CD4-positive, alpha-beta memory T cell (primary cell): ENCODE measurements around the gene UBE2D3. TPM values are rescaled to one million over a fixed set of nuclear protein-coding genes. Genes with fewer than 3 reads are reported as not detected.
"Not testable (repeated sequence)": the region's sequence is repeated elsewhere in the genome, so short reads cannot be mapped to it uniquely, and the experiment has no call there.

ENCODE experiments used
- CTCF ChIA-PET: fragments of 350-600 bp; sonication (Branson Sonifier 250); formaldehyde crosslinking; loops from one replicate; lab custom pipeline; 2021; ENCODE audit warnings: inconsistent platforms; ENCODE audit not compliant: partially characterized antibody; lab: Charles Lee
- POLR2A ChIA-PET: fragments of 350-600 bp; sonication (Branson Sonifier 250); formaldehyde crosslinking; loops from one replicate; lab custom pipeline; 2021; ENCODE audit not compliant: partially characterized antibody; lab: Charles Lee
- DNase-seq, 5 donors: peaks; one replicate each; pipeline versions ENCODE4 v3.0.0 to v3.0.0-alpha.2; 2020 to 2022; ENCODE audit warnings: mixed read lengths in 1 of 5
- H3K27ac ChIP-seq: one replicate; pipeline ENCODE4 v1.7.0; 2013; ENCODE audit warnings: low read depth, low read length
- H3K27me3 ChIP-seq: 2 replicates; pipeline ENCODE4 v1.7.0; 2013; ENCODE audit warnings: mild to moderate bottlenecking, low read length, moderate library complexity; ENCODE audit not compliant: insufficient read depth
- H3K36me3 ChIP-seq: 2 replicates; pipeline ENCODE4 v1.7.0; 2013; ENCODE audit warnings: mild to moderate bottlenecking, low read length, moderate library complexity; ENCODE audit not compliant: insufficient read depth
- H3K4me1 ChIP-seq: 2 replicates; pipeline ENCODE4 v1.7.0; 2013; ENCODE audit warnings: mild to moderate bottlenecking, low read length, moderate library complexity; ENCODE audit not compliant: insufficient read depth
- H3K4me3 ChIP-seq, 2 donors: one replicate each; pipeline ENCODE4 v1.7.0; 2013; ENCODE audit warnings: low read length in 2 of 2, mild to moderate bottlenecking in 1 of 2
- H3K9me3 ChIP-seq, 2 donors: one replicate each; pipeline ENCODE4 v1.7.0; 2013; ENCODE audit warnings: low read length in 2 of 2, control low read depth in 1 of 2; ENCODE audit not compliant: control insufficient read depth in 1 of 2
- H3K27ac Mint-ChIP-seq, 7 donors: one replicate each; pipeline ENCODE4 v1.8.0; 2020 to 2021; ENCODE audit warnings: mixed read lengths in 7 of 7, mild to moderate bottlenecking in 6 of 7, inconsistent platforms in 3 of 7, moderate library complexity in 3 of 7
- H3K27me3 Mint-ChIP-seq, 2 donors: one replicate each; pipeline ENCODE4 v1.8.0; 2020 to 2021; ENCODE audit warnings: mixed read lengths in 2 of 2
- H3K36me3 Mint-ChIP-seq, 2 donors: one replicate each; pipeline ENCODE4 v1.8.0; 2020 to 2021; ENCODE audit warnings: mixed read lengths in 2 of 2, inconsistent platforms in 1 of 2, mild to moderate bottlenecking in 1 of 2
- H3K4me1 Mint-ChIP-seq, 4 donors: one replicate each; pipeline ENCODE4 v1.8.0; 2020 to 2021; ENCODE audit warnings: mixed read lengths in 4 of 4, mild to moderate bottlenecking in 1 of 4
- H3K4me3 Mint-ChIP-seq, 8 donors: one replicate each; pipeline ENCODE4 v1.8.0; 2020 to 2021; ENCODE audit warnings: mixed read lengths in 8 of 8, mild to moderate bottlenecking in 7 of 8, moderate library complexity in 6 of 8, inconsistent platforms in 3 of 8
- H3K9me3 Mint-ChIP-seq, 8 donors: one replicate each; pipeline ENCODE4 v1.8.0; 2020 to 2021; ENCODE audit warnings: mixed read lengths in 8 of 8, mild to moderate bottlenecking in 5 of 8, inconsistent platforms in 3 of 8, moderate library complexity in 1 of 8
- intact Hi-C: fragments of 100-400 bp; cut with micrococcal nuclease; formaldehyde crosslinking; loops from one replicate; pipeline ENCODE4 v1.15.1; 2023
- polyA plus RNA-seq, 2 donors: library from polyadenylated mRNA; unstranded; fragments of 300-500 nt; fragmentation: Illumina TruSeq; gene quantifications; one replicate each; pipeline ENCODE4 v1.2.3, GENCODE V29; 2021
- total RNA-seq, 2 experiments: library from RNA; stranded (reverse); gene quantifications; one replicate each; pipeline ENCODE4 v1.2.3, GENCODE V29; 2021

Gene UBE2D3
- total and polyA plus RNA-seq, 4 experiments from 2014 or later = 337 to 768 (median 406) TPM

- POLR2A ChIA-PET = interaction anchor here (0.6 to 15.4 kb wide), 17 partner anchors 11 to 480 kb away, joined by 3 to 409 read pairs (median 10); partner anchors contain the start of genes CISD2, MANBA and SLC39A8
- peaks cover 59% of the 10 kb centered on the region for H3K4me1 ChIP-seq
- Mint-ChIP-seq H3K4me1 (peaks cover 37 to 54% (median 38%) of the 10 kb centered on the region in 4 donors), H3K36me3 (peaks cover 11 to 29% of the 10 kb centered on the region in 2 donors), H3K27me3 (peaks cover 0 to 2% of the 10 kb centered on the region in 2 donors), H3K9me3 (peaks cover 0 to 4% (median 0%) of the 10 kb centered on the region in 8 donors), H3K4me3 (no peak overlapping the region), H3K27ac (no peak overlapping the region)
- intact Hi-C loops = loop anchor here (2.0 to 5.0 kb wide), 5 partner anchors 33 to 1479 kb away; partner anchors contain the start of gene PPP3CA
- peak overlapping the region; percentile 100 for H3K27ac ChIP-seq
- CTCF ChIA-PET = interaction anchor here (1.2 to 3.3 kb wide), 5 partner anchors 9 to 480 kb away, joined by 3 to 14 read pairs (median 6); partner anchors contain the start of gene SLC39A8
- DNase-seq = peak; percentile 34 to 58 (median 42)
- H3K4me3 ChIP-seq = peak overlapping the region; percentile 96 to 97
- no peaks in the 10 kb centered on the region for H3K36me3 ChIP-seq
- H3K27me3 ChIP-seq = no peaks in the 10 kb centered on the region
- no peaks in the 10 kb centered on the region for H3K9me3 ChIP-seq
Measured at GRCh38 chr4:102825261-102826091, 1.9 kb downstream of the UBE2D3 start.

- peaks cover 0 to 4% (median 0%) of the 10 kb centered on the region in 8 donors for H3K9me3 Mint-ChIP-seq
- H3K4me1 Mint-ChIP-seq = peaks cover 46 to 63% (median 47%) of the 10 kb centered on the region in 4 donors
- H3K27me3 Mint-ChIP-seq = peaks cover 0 to 2% of the 10 kb centered on the region in 2 donors
- Histone ChIP-seq H3K4me1 (peaks cover 69% of the 10 kb centered on the region), H3K27me3 (no peaks in the 10 kb centered on the region), H3K9me3 (no peaks in the 10 kb centered on the region), H3K36me3 (no peaks in the 10 kb centered on the region), H3K4me3 (peak overlapping the region; percentile 96 to 97), H3K27ac (peak overlapping the region; percentile 100)
- peaks cover 16 to 38% of the 10 kb centered on the region in 2 donors for H3K36me3 Mint-ChIP-seq
- no peak overlapping the region for H3K4me3 Mint-ChIP-seq
- ChIA-PET CTCF (interaction anchor here (1.1 to 3.3 kb wide), 5 partner anchors 8 to 479 kb away, joined by 3 to 14 read pairs (median 4); partner anchors contain the start of genes CISD2 and SLC39A8), POLR2A (interaction anchor here (1.3 to 15.4 kb wide), 4 partner anchors 9 to 44 kb away, joined by 3 to 409 read pairs (median 85); partner anchors contain the start of gene CISD2)
- no peak for DNase-seq
- intact Hi-C loops = no loop called here
- peak overlapping the region in 1 of 7 donors; percentile 61 for H3K27ac Mint-ChIP-seq
Measured at GRCh38 chr4:102824398-102824797, 3.0 kb downstream of the UBE2D3 start.

GRCh38 chr4:102823897-102824296 lies 3.5 kb downstream of the UBE2D3 start:
- peaks cover 69% of the 10 kb centered on the region for H3K4me1 ChIP-seq
- DNase-seq = no peak
- Mint-ChIP-seq H3K27me3 (peaks cover 0 to 2% of the 10 kb centered on the region in 2 donors), H3K9me3 (peaks cover 0 to 4% (median 0%) of the 10 kb centered on the region in 8 donors), H3K36me3 (peaks cover 17 to 39% of the 10 kb centered on the region in 2 donors), H3K27ac (peak overlapping the region in 5 of 7 donors; percentile 60 to 95 (median 65)), H3K4me3 (peak overlapping the region in 2 of 8 donors; percentile 76 to 93), H3K4me1 (peaks cover 43 to 61% (median 46%) of the 10 kb centered on the region in 4 donors)
- intact Hi-C loops = loop anchor here (2.0 kb wide), 1 partner anchor 15 kb away; no protein-coding TSS in a partner anchor
- H3K27ac ChIP-seq = peak overlapping the region; percentile 100
- H3K9me3 ChIP-seq = no peaks in the 10 kb centered on the region
- peak overlapping the region; percentile 39 to 40 for H3K4me3 ChIP-seq
- H3K36me3 ChIP-seq = no peaks in the 10 kb centered on the region
- no peaks in the 10 kb centered on the region for H3K27me3 ChIP-seq
- POLR2A ChIA-PET = interaction anchor here (0.8 to 15.4 kb wide), 6 partner anchors 9 to 260 kb away, joined by 3 to 409 read pairs (median 11); partner anchors contain the start of genes CISD2 and MANBA
- CTCF ChIA-PET = interaction anchor here (1.1 to 3.3 kb wide), 5 partner anchors 8 to 479 kb away, joined by 3 to 14 read pairs (median 4); partner anchors contain the start of genes CISD2 and SLC39A8

GRCh38 chr4:102823464-102823863 lies 3.9 kb downstream of the UBE2D3 start:
- no peaks in the 10 kb centered on the region for H3K9me3 ChIP-seq
- H3K4me3 ChIP-seq = peak overlapping the region; percentile 39 to 40
- no peaks in the 10 kb centered on the region for H3K36me3 ChIP-seq
- Mint-ChIP-seq H3K27ac (peak overlapping the region in 6 of 7 donors; percentile 62 to 95 (median 76)), H3K36me3 (peaks cover 20 to 43% of the 10 kb centered on the region in 2 donors), H3K4me1 (peaks cover 44 to 61% (median 49%) of the 10 kb centered on the region in 4 donors), H3K9me3 (peaks cover 0 to 4% (median 0%) of the 10 kb centered on the region in 8 donors), H3K27me3 (peaks cover 0 to 2% of the 10 kb centered on the region in 2 donors), H3K4me3 (peak overlapping the region in 2 of 8 donors; percentile 76 to 93)
- H3K4me1 ChIP-seq = peaks cover 69% of the 10 kb centered on the region
- no peak for DNase-seq
- H3K27me3 ChIP-seq = no peaks in the 10 kb centered on the region
- CTCF ChIA-PET = interaction anchor here (1.1 to 3.2 kb wide), 3 partner anchors 7 to 46 kb away, joined by 3 to 14 read pairs (median 4); partner anchors contain the start of gene CISD2
- intact Hi-C loops = loop anchor here (2.0 kb wide), 1 partner anchor 15 kb away; no protein-coding TSS in a partner anchor
- POLR2A ChIA-PET = interaction anchor here (0.7 to 15.4 kb wide), 7 partner anchors 9 to 304 kb away, joined by 3 to 409 read pairs (median 9); partner anchors contain the start of genes CISD2 and MANBA
- H3K27ac ChIP-seq = peak overlapping the region; percentile 100

GRCh38 chr4:102819588-102820365 lies 7.6 kb downstream of the UBE2D3 start:
- POLR2A ChIA-PET = interaction anchor here (0.6 to 15.4 kb wide), 9 partner anchors 6 to 189 kb away, joined by 3 to 409 read pairs (median 3); partner anchors contain the start of genes CISD2, MANBA and UBE2D3
- Histone ChIP-seq H3K9me3 (no peaks in the 10 kb centered on the region), H3K27ac (peak overlapping the region; percentile 100), H3K4me3 (peak overlapping the region; percentile 19), H3K27me3 (no peaks in the 10 kb centered on the region), H3K36me3 (no peaks in the 10 kb centered on the region), H3K4me1 (peaks cover 98% of the 10 kb centered on the region)
- no peaks in the 10 kb centered on the region for H3K27me3 Mint-ChIP-seq
- H3K27ac Mint-ChIP-seq = peak overlapping the region in 6 of 7 donors; percentile 95 to 99 (median 98)
- intact Hi-C loops = loop anchor here (1.0 kb wide), 1 partner anchor 9 kb away; no protein-coding TSS in a partner anchor
- DNase-seq = peak; percentile 76 to 84 (median 79)
- no peaks in the 10 kb centered on the region for H3K9me3 Mint-ChIP-seq
- H3K4me3 Mint-ChIP-seq = peak overlapping the region in 5 of 8 donors; percentile 76 to 93 (median 88)
- H3K36me3 Mint-ChIP-seq = peaks cover 32 to 70% of the 10 kb centered on the region in 2 donors
- H3K4me1 Mint-ChIP-seq = peaks cover 67 to 87% (median 77%) of the 10 kb centered on the region in 4 donors
- CTCF ChIA-PET = interaction anchor here (0.6 to 1.7 kb wide), 4 partner anchors 10 to 389 kb away, joined by 3 to 6 read pairs (median 4); partner anchors contain the start of gene CISD2

GRCh38 chr4:102819100-102819499 lies 8.3 kb downstream of the UBE2D3 start:
- H3K9me3 Mint-ChIP-seq, intact Hi-C loops, H3K36me3 ChIP-seq, H3K27me3 ChIP-seq, H3K27me3 Mint-ChIP-seq, H3K9me3 ChIP-seq, DNase-seq: not testable (repeated sequence)
- Histone ChIP-seq H3K4me3 (peak overlapping the region in 1 of 2 donors; percentile 19), H3K4me1 (peaks cover 98% of the 10 kb centered on the region), H3K27ac (peak overlapping the region; percentile 100)
- POLR2A ChIA-PET = interaction anchor here (0.6 to 15.4 kb wide), 8 partner anchors 7 to 188 kb away, joined by 3 to 409 read pairs (median 5); partner anchors contain the start of genes CISD2, MANBA and UBE2D3
- H3K36me3 Mint-ChIP-seq = peaks cover 28 to 66% of the 10 kb centered on the region in 2 donors
- H3K4me3 Mint-ChIP-seq = peak overlapping the region; percentile 69 to 92 (median 80)
- peaks cover 68 to 89% (median 79%) of the 10 kb centered on the region in 4 donors for H3K4me1 Mint-ChIP-seq
- peak overlapping the region; percentile 77 to 99 (median 95) for H3K27ac Mint-ChIP-seq
- CTCF ChIA-PET = interaction anchor here (0.6 to 4.0 kb wide), 5 partner anchors 9 to 388 kb away, joined by 3 to 17 read pairs (median 3); partner anchors contain the start of genes CISD2 and UBE2D3
